SU-DHL-6 (cell line): ENCODE data around the gene EXOC6B.

Experiments
- H2AFZ ChIP-seq: fragments of 200-600 bp; sonication (generic); 2 replicates; pipeline ENCODE4 v1.6.1; 2014; ENCODE audit warnings: low read depth, mild to moderate bottlenecking, moderate library complexity, mixed read lengths, antibody characterized with exemption, low read length; ENCODE audit not compliant: severe bottlenecking
- H3F3A ChIP-seq: fragments of 200-600 bp; shearing (Covaris generic); 2 replicates; pipeline ENCODE4 v1.6.0; 2016; ENCODE audit warnings: antibody characterized with exemption, mild to moderate bottlenecking; ENCODE audit not compliant: insufficient read depth
- H3K27ac ChIP-seq: fragments of 200-600 bp; sonication (generic); 2 replicates; pipeline ENCODE4 v1.5.1; 2016; ENCODE audit warnings: low read depth, mild to moderate bottlenecking, low read length, moderate library complexity, mixed read lengths
- H3K27me3 ChIP-seq: fragments of 200-600 bp; sonication (generic), shearing (Covaris generic); 2 replicates; pipeline ENCODE4 v1.6.0; 2014; ENCODE audit warnings: mild to moderate bottlenecking, low read length
- H3K36me3 ChIP-seq: fragments of 200-600 bp; sonication (generic); 2 replicates; pipeline ENCODE4 v1.6.1; 2014; ENCODE audit warnings: mild to moderate bottlenecking, low read length, mixed read lengths
- H3K4me2 ChIP-seq: fragments of 300-600, 200-600 bp; shearing (Covaris generic), sonication (generic); 2 replicates; pipeline ENCODE4 v1.6.0; 2014; ENCODE audit warnings: low read length, low read depth, mild to moderate bottlenecking; ENCODE audit not compliant: poor library complexity, severe bottlenecking
- H3K4me3 ChIP-seq: fragments of 200-600 bp; sonication (generic); 2 replicates; pipeline ENCODE4 v1.5.1; 2014; ENCODE audit warnings: antibody characterized with exemption, low read length, mild to moderate bottlenecking, mixed read lengths; ENCODE audit not compliant: insufficient read depth, poor library complexity, severe bottlenecking
- H3K79me2 ChIP-seq: fragments of 200-600 bp; sonication (generic); 2 replicates; pipeline ENCODE4 v1.6.1; 2014; ENCODE audit warnings: mild to moderate bottlenecking, low read length, moderate library complexity; ENCODE audit not compliant: insufficient read depth
- H3K9ac ChIP-seq: fragments of 200-600 bp; sonication (generic); 2 replicates; pipeline ENCODE4 v1.7.0; 2014; ENCODE audit warnings: mild to moderate bottlenecking, low read length
- H3K9me2 ChIP-seq: fragments of 200-600 bp; sonication (generic); replicated peaks from 2 replicates; pipeline ENCODE4 v1.6.1; 2014; ENCODE audit warnings: low read length; ENCODE audit not compliant: insufficient read depth
- H3K9me3 ChIP-seq: fragments of 200-600 bp; sonication (generic); 2 replicates; pipeline ENCODE4 v1.6.1; 2014; ENCODE audit warnings: low read length, mixed read lengths; ENCODE audit not compliant: insufficient read depth
- H4K20me1 ChIP-seq: fragments of 200-600 bp; sonication (generic); 2 replicates; pipeline ENCODE4 v1.6.1; 2014; ENCODE audit warnings: low read depth, mild to moderate bottlenecking, antibody characterized with exemption, low read length, moderate library complexity, mixed read lengths
- EZH2phosphoT487 ChIP-seq: fragments of 200-600 bp; sonication (generic), shearing (Covaris generic); conservative IDR thresholded peaks from 2 replicates; pipeline ENCODE4 v1.6.1; 2018; ENCODE audit warnings: mild to moderate bottlenecking, antibody characterized with exemption, low read length, moderate library complexity, mixed read lengths
- TF ChIP-seq, protein P1 (sequence below): fragments of 200-600 bp; sonication (generic); IDR thresholded peaks from one replicate; pipeline ENCODE4 v1.5.1; 2017; ENCODE audit warnings: antibody characterized with exemption, mild to moderate bottlenecking, low read length, moderate library complexity; ENCODE audit not compliant: insufficient read depth, poor library complexity, severe bottlenecking

EXOC6B gene

DNA sequence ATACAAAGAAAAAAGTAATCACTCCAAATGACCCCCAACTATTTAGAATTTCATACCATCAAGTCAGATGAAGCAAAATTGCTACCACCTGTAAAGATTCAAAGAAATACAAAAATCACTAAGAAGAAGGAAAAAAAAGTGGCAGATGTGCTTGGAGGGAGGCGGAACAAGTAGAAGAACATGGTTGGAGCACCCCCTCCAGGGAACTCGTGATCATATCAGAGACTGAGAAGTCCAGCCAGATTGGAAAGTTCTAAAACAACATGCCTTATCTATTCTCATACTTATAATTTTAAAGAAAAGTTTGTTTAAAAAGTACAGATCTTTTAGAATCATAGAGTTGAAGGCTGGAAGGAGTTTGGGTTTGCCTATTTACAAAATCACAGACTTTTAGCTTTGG, 564.8 kb downstream of the EXOC6B start:
- Histone ChIP-seq H3K36me3 (no peaks in the 10 kb centered on the region), H2AFZ (no peak overlapping the region), H3K27ac (no peak overlapping the region), H3K9me3 (no peaks in the 10 kb centered on the region), H3K4me3 (no peak overlapping the region), H3F3A (no peaks in the 10 kb centered on the region), H3K9me2 (no peaks in the 10 kb centered on the region), H4K20me1 (no peaks in the 10 kb centered on the region), H3K79me2 (no peaks in the 10 kb centered on the region), H3K4me2 (no peak overlapping the region), H3K9ac (no peak overlapping the region), H3K27me3 (no peaks in the 10 kb centered on the region)
- no peak for TF ChIP-seq EZH2phosphoT487
- TF ChIP-seq, protein P1, sequence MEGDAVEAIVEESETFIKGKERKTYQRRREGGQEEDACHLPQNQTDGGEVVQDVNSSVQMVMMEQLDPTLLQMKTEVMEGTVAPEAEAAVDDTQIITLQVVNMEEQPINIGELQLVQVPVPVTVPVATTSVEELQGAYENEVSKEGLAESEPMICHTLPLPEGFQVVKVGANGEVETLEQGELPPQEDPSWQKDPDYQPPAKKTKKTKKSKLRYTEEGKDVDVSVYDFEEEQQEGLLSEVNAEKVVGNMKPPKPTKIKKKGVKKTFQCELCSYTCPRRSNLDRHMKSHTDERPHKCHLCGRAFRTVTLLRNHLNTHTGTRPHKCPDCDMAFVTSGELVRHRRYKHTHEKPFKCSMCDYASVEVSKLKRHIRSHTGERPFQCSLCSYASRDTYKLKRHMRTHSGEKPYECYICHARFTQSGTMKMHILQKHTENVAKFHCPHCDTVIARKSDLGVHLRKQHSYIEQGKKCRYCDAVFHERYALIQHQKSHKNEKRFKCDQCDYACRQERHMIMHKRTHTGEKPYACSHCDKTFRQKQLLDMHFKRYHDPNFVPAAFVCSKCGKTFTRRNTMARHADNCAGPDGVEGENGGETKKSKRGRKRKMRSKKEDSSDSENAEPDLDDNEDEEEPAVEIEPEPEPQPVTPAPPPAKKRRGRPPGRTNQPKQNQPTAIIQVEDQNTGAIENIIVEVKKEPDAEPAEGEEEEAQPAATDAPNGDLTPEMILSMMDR: no peak

DNA sequence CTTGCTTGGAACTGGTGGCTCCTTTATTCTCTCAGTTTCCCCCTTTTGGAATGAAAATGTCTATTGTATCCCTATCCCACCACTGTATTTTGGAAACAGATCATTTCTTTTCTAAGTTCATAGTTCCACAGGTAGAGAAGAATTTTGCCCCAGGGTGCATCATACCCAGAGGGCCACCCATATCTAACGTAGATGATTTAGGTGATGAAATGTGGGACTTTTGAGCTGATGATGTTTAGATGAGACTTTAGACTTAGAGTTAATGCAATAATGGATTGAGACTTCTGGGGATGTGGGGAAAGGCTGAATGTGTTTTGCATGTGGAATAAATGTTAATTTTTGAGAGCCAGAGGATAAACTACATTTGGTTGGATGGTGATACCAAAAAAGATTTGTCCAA, 570.3 kb downstream of the EXOC6B start:
- no peak overlapping the region for H3K9ac ChIP-seq
- no peaks in the 10 kb centered on the region for H3K27me3 ChIP-seq
- H3K9me2 ChIP-seq: no peaks in the 10 kb centered on the region
- H3K4me2 ChIP-seq: no peak overlapping the region
- no peaks in the 10 kb centered on the region for H3K79me2 ChIP-seq
- no peaks in the 10 kb centered on the region for H3K36me3 ChIP-seq
- no peak overlapping the region for H2AFZ ChIP-seq
- no peaks in the 10 kb centered on the region for H4K20me1 ChIP-seq
- H3F3A ChIP-seq: no peaks in the 10 kb centered on the region
- no peaks in the 10 kb centered on the region for H3K9me3 ChIP-seq
- TF ChIP-seq, protein P1: no peak
- TF ChIP-seq EZH2phosphoT487: no peak
- H3K27ac ChIP-seq: no peak overlapping the region
- no peak overlapping the region for H3K4me3 ChIP-seq

DNA sequence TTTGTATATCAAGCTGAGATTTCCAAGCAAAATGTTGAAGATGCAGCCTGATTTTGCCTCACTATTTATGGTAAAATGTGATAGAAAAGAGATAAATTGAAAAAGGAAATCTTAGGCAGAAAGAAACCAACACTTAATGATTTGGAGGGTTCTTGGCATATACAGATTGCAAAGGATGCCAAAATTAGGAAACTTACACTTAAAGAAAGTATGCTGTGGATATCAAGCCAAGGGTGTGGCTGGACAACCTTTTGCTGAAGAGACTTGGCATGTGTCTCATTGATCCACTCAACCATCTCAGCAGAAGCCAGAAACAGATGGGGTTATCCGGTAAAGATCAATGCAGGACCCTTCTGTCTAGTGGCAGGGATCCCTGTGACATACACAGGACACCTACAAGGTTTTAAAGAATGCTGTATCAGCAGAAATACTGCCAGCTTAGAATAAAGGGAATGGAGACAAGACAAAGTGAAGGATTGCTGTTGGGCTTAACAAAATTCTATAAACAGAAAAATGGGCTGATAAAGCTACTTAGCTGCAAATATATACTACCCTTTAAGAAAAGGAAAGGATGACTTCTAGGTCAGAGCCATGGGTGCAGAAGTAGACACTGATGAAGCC, 570.9 kb downstream of the EXOC6B start:
- Histone ChIP-seq H3K4me3 (no peak overlapping the region), H3K9me3 (no peaks in the 10 kb centered on the region)

DNA sequence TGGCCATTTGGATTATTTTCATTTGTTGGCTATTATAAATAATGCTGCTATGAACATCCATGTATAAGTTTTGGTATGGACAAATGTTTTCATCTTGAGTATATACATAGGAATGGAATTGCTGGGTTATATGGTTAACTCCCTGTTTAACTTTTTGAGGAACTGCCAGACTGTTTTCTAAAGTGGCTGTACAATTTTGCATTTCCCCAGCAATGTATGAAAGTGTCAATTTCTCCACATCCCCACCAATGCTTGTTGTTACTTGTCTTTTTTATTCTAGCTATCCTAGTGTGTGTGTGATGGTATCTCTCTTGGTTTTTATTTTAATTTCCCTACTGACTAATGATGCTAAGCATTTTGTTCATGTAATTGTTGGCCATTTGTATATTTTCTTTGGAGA, 587.5 kb downstream of the EXOC6B start:
- H3K79me2 ChIP-seq: no peaks in the 10 kb centered on the region
- no peaks in the 10 kb centered on the region for H3F3A ChIP-seq
- no peaks in the 10 kb centered on the region for H3K36me3 ChIP-seq
- H2AFZ ChIP-seq: no peak overlapping the region
- no peaks in the 10 kb centered on the region for H3K9me3 ChIP-seq
- H3K4me3 ChIP-seq: no peak overlapping the region
- no peaks in the 10 kb centered on the region for H3K27me3 ChIP-seq
- TF ChIP-seq EZH2phosphoT487: no peak
- TF ChIP-seq, protein P1: no peak
- no peaks in the 10 kb centered on the region for H3K9me2 ChIP-seq
- H3K4me2 ChIP-seq: no peak overlapping the region
- H3K9ac ChIP-seq: no peak overlapping the region
- H3K27ac ChIP-seq: no peak overlapping the region
- H4K20me1 ChIP-seq: no peaks in the 10 kb centered on the region

More for the DNA sequence above, 570.9 kb downstream of the EXOC6B start:
- H3K79me2 ChIP-seq: no peaks in the 10 kb centered on the region
- H3K27ac ChIP-seq: no peak overlapping the region
- no peak overlapping the region for H2AFZ ChIP-seq
- no peak overlapping the region for H3K9ac ChIP-seq
- H3K36me3 ChIP-seq: no peaks in the 10 kb centered on the region
- no peaks in the 10 kb centered on the region for H4K20me1 ChIP-seq
- H3F3A ChIP-seq: no peaks in the 10 kb centered on the region
- no peaks in the 10 kb centered on the region for H3K9me2 ChIP-seq
- H3K27me3 ChIP-seq: no peaks in the 10 kb centered on the region
- TF ChIP-seq EZH2phosphoT487: no peak
- no peak overlapping the region for H3K4me2 ChIP-seq
